Large intestine (tissue), 3 donors: ENCODE measurements around the gene SAMD4B. TPM values are rescaled to one million over a fixed set of nuclear protein-coding genes. Genes with fewer than 3 reads are reported as not detected.
A peak's percentile ranks its signal among the peaks of the same experiment; 100 is the strongest.

Experiments used
- DNase-seq, 2 donors: peaks; one replicate each; pipeline versions ENCODE4 v3.0.0 to v3.0.0-alpha.2; 2013
- H3K27ac ChIP-seq: one replicate; pipeline ENCODE4 v1.5.1; 2013; ENCODE audit warnings: low read length
- H3K27me3 ChIP-seq: 2 replicates; pipeline ENCODE4 v1.6.1; 2013; ENCODE audit warnings: low read length; ENCODE audit not compliant: control insufficient read depth, insufficient read depth
- H3K36me3 ChIP-seq: 2 replicates; pipeline ENCODE4 v1.6.1; 2013; ENCODE audit warnings: low read length; ENCODE audit not compliant: control insufficient read depth, insufficient read depth
- H3K4me1 ChIP-seq: one replicate; pipeline ENCODE4 v1.6.1; 2013; ENCODE audit warnings: low read length; ENCODE audit not compliant: control insufficient read depth, insufficient read depth
- H3K4me3 ChIP-seq: one replicate; pipeline ENCODE4 v1.5.1; 2013; ENCODE audit warnings: low read length
- H3K9me3 ChIP-seq: one replicate; pipeline ENCODE4 v1.6.1; 2013; ENCODE audit warnings: mild to moderate bottlenecking, low read depth, low read length, moderate library complexity; ENCODE audit not compliant: control insufficient read depth
- WGBS: methylation state at CpG from one replicate; pipeline ENCODE4 v1.1.5; 2013; ENCODE audit warnings: low lambda C conversion rate; ENCODE audit not compliant: insufficient coverage; 5-methylcytosine and 5-hydroxymethylcytosine counted together
- polyA plus RNA-seq: library from polyadenylated mRNA; unstranded; fragments of 120-200 nt; gene quantifications from one replicate; pipeline ENCODE4 v1.2.1, GENCODE V29; 2013

The SAMD4B gene
- polyA plus RNA-seq, 1 donor: 94.4 TPM

GRCh38 chr19:39390751-39391437 is 48.7 kb downstream of the SAMD4B start, which contains the start of the genes MED29 and PAF1:
TSS of gene MED29 (plus strand) at chr19:39391378. CDS start at chr19:39391423, 45 bp downstream.
TSS of gene PAF1 (minus strand) at chr19:39391106. CDS start at chr19:39390864, 242 bp downstream.
- peak within 1 kb of the TSS; percentile 94 for H3K27ac ChIP-seq
- peaks cover 14% of the 10 kb centered on the region for H3K4me1 ChIP-seq
- H3K9me3 ChIP-seq: no peaks in the 10 kb centered on the region
- DNase-seq: peak; percentile 100
- H3K36me3 ChIP-seq: peaks cover 55% of the 10 kb centered on the region
- no CpG with 5 or more reads among the region's 60 CpGs for WGBS
- H3K4me3 ChIP-seq: peak within 1 kb of the TSS; percentile 76
- H3K27me3 ChIP-seq: no peaks in the 10 kb centered on the region

GRCh38 chr19:39397360-39398296 is 55.4 kb downstream of the SAMD4B start:
- Histone ChIP-seq H3K36me3 (peaks cover 24% of the 10 kb centered on the region), H3K4me1 (peaks cover 48% of the 10 kb centered on the region), H3K27ac (peak overlapping the region; percentile 98), H3K4me3 (no peak overlapping the region), H3K9me3 (peaks cover 4% of the 10 kb centered on the region), H3K27me3 (no peaks in the 10 kb centered on the region)
- WGBS: no CpG with 5 or more reads among the region's 17 CpGs
- DNase-seq: peak; percentile 94 to 95

GRCh38 chr19:39398297-39398864 is 56.2 kb downstream of the SAMD4B start:
- Histone ChIP-seq H3K36me3 (peaks cover 22% of the 10 kb centered on the region), H3K9me3 (peaks cover 4% of the 10 kb centered on the region), H3K27me3 (no peaks in the 10 kb centered on the region), H3K27ac (peak overlapping the region; percentile 98), H3K4me3 (no peak overlapping the region), H3K4me1 (peaks cover 55% of the 10 kb centered on the region)
- no CpG with 5 or more reads among the region's 11 CpGs for WGBS
- DNase-seq: peak; percentile 77 to 85

- H3K9me3 ChIP-seq: peaks cover 4% of the 10 kb centered on the region
- H3K4me1 ChIP-seq: peaks cover 64% of the 10 kb centered on the region
- peak overlapping the region; percentile 96 for H3K27ac ChIP-seq
- no peaks in the 10 kb centered on the region for H3K27me3 ChIP-seq
- WGBS: no CpG with 5 or more reads among the region's 4 CpGs
- no peak for DNase-seq
- no peak overlapping the region for H3K4me3 ChIP-seq
- peaks cover 14% of the 10 kb centered on the region for H3K36me3 ChIP-seq
These were observed 57.4 kb downstream of the SAMD4B start for GRCh38 chr19:39399668-39400050.

- Histone ChIP-seq H3K27me3 (no peaks in the 10 kb centered on the region), H3K4me1 (peaks cover 65% of the 10 kb centered on the region), H3K9me3 (peaks cover 4% of the 10 kb centered on the region), H3K36me3 (peaks cover 11% of the 10 kb centered on the region), H3K4me3 (no peak overlapping the region), H3K27ac (peak overlapping the region; percentile 96)
- no peak for DNase-seq
- no CpG with 5 or more reads among the region's 4 CpGs for WGBS
These were observed 57.8 kb downstream of the SAMD4B start for GRCh38 chr19:39400061-39400460.

- no peak for DNase-seq
- Histone ChIP-seq H3K27ac (peak overlapping the region; percentile 96), H3K4me3 (no peak overlapping the region), H3K27me3 (no peaks in the 10 kb centered on the region), H3K9me3 (peaks cover 4% of the 10 kb centered on the region), H3K36me3 (peaks cover 7% of the 10 kb centered on the region), H3K4me1 (peaks cover 74% of the 10 kb centered on the region)
- WGBS: no CpG with 5 or more reads among the region's 4 CpGs
These were observed 58.9 kb downstream of the SAMD4B start for GRCh38 chr19:39401070-39401548.

- Histone ChIP-seq H3K4me3 (peak overlapping the region; percentile 9), H3K9me3 (peaks cover 4% of the 10 kb centered on the region), H3K36me3 (peaks cover 7% of the 10 kb centered on the region), H3K27ac (peak overlapping the region; percentile 96), H3K27me3 (no peaks in the 10 kb centered on the region), H3K4me1 (peaks cover 74% of the 10 kb centered on the region)
- no CpG with 5 or more reads among the region's 25 CpGs for WGBS
- DNase-seq: peak; percentile 99
These were observed 59.5 kb downstream of the SAMD4B start for GRCh38 chr19:39401549-39402345.

- DNase-seq: peak; percentile 93 to 97
- Histone ChIP-seq H3K4me1 (peaks cover 71% of the 10 kb centered on the region), H3K27ac (peak overlapping the region; percentile 96), H3K27me3 (no peaks in the 10 kb centered on the region), H3K4me3 (peak overlapping the region; percentile 30), H3K36me3 (peaks cover 1% of the 10 kb centered on the region), H3K9me3 (peaks cover 4% of the 10 kb centered on the region)
- WGBS: no CpG with 5 or more reads among the region's 59 CpGs
These were observed 60.4 kb downstream of the SAMD4B start for GRCh38 chr19:39402346-39403300.
